Kasumi-1 (cell line): ENCODE measurements around the gene DROSHA.
"Not testable (repeated sequence)": the region's sequence is repeated elsewhere in the genome, so short reads cannot be mapped to it uniquely, and the experiment has no call there.

Experiments used
- DNase-seq, 2 experiments: peaks; one replicate each; lab custom pipeline; 2025; lab: John Stamatoyannopoulos, UW

The DROSHA gene

GRCh38 chr5:31416547-31416946 is 115.3 kb downstream of the DROSHA start:
- DNase-seq, result no peak

GRCh38 chr5:31415960-31416359 is 115.9 kb downstream of the DROSHA start:
- no peak for DNase-seq

GRCh38 chr5:31415009-31415923 is 116.6 kb downstream of the DROSHA start:
- DNase-seq, result no peak

- no peak for DNase-seq
These were observed 118.7 kb downstream of the DROSHA start for GRCh38 chr5:31413030-31413812.

- no peak for DNase-seq
These were observed 119.6 kb downstream of the DROSHA start for GRCh38 chr5:31412324-31412723.

GRCh38 chr5:31410089-31410488 is 121.8 kb downstream of the DROSHA start:
- no peak for DNase-seq

GRCh38 chr5:31408814-31409213 is 123.1 kb downstream of the DROSHA start:
- no peak for DNase-seq

GRCh38 chr5:31407921-31408693 is 123.8 kb downstream of the DROSHA start:
- DNase-seq, result no peak

GRCh38 chr5:31404325-31404724 is 127.6 kb downstream of the DROSHA start:
- DNase-seq, result no peak

GRCh38 chr5:31401691-31402090 is 130.2 kb downstream of the DROSHA start:
- DNase-seq, result no peak

- no peak for DNase-seq
These were observed 133.9 kb downstream of the DROSHA start for GRCh38 chr5:31397926-31398557.

GRCh38 chr5:31396611-31397295 is 135.1 kb downstream of the DROSHA start:
- no peak for DNase-seq

GRCh38 chr5:31395450-31396045 is 136.3 kb downstream of the DROSHA start:
- DNase-seq, result not testable (repeated sequence)

GRCh38 chr5:31393126-31393525 is 138.8 kb downstream of the DROSHA start:
- DNase-seq, result no peak

- no peak for DNase-seq
These were observed 139.8 kb downstream of the DROSHA start for GRCh38 chr5:31392061-31392460.

GRCh38 chr5:31390256-31390655 is 141.6 kb downstream of the DROSHA start:
- no peak for DNase-seq

- no peak for DNase-seq
These were observed 145.9 kb downstream of the DROSHA start for GRCh38 chr5:31385774-31386537.

- no peak for DNase-seq
These were observed 148.2 kb downstream of the DROSHA start for GRCh38 chr5:31383734-31384133.

GRCh38 chr5:31382051-31382878 is 149.6 kb downstream of the DROSHA start:
- no peak for DNase-seq
